SK-N-SH (cell line): ENCODE data around the gene OCIAD1. TPM values are rescaled to one million over a fixed set of nuclear protein-coding genes. Genes with fewer than 3 reads are reported as not detected.

ENCODE experiments used
- CTCF ChIA-PET: fragments of 300-600, 350-600 bp; formaldehyde crosslinking; extraction: SDS; loops from one replicate; lab custom pipeline; 2021; lab: Yijun Ruan, JAX
- POLR2A ChIA-PET: fragments of 350-600 bp; sonication (Branson Sonifier 250); formaldehyde crosslinking; extraction: SDS; loops from one replicate; lab custom pipeline; 2020; ENCODE audit warnings: antibody characterized with exemption, inconsistent platforms; lab: Yijun Ruan, JAX
- DNase-seq: peaks from one replicate; pipeline ENCODE4 v3.0.0; 2012
- H2AFZ ChIP-seq: fragments of 200-600 bp; sonication (generic); 2 replicates; pipeline ENCODE4 v1.8.1; 2016; ENCODE audit warnings: antibody characterized with exemption, mild to moderate bottlenecking, low read depth
- H3F3A ChIP-seq: fragments of 200-600 bp; sonication (generic); replicated peaks from 2 replicates; pipeline ENCODE3; 2016; ENCODE audit warnings: antibody characterized with exemption, mild to moderate bottlenecking; ENCODE audit not compliant: insufficient read depth
- H3K27ac ChIP-seq, 2 experiments: fragments of 200-500 bp in 1 of 2; fragments of 200-600 bp in 1 of 2; sonication (Bioruptor generic) in 1 of 2; sonication (generic), shearing (Covaris generic) in 1 of 2; 2 replicates each; pipeline versions ENCODE4 v1.5.1 to v1.6.1; 2014 to 2016; ENCODE audit warnings: low read depth in 2 of 2, inconsistent platforms in 1 of 2, low read length in 1 of 2, mild to moderate bottlenecking in 1 of 2, mixed read lengths in 1 of 2
- H3K27me3 ChIP-seq: fragments of 200-600 bp; sonication (generic), shearing (Covaris generic); 2 replicates; pipeline ENCODE4 v1.6.1; 2016; ENCODE audit warnings: mixed run types; ENCODE audit not compliant: insufficient read depth
- H3K36me3 ChIP-seq, 2 experiments: fragments of 200-500 bp in 1 of 2; fragments of 200-600 bp in 1 of 2; sonication (Bioruptor generic) in 1 of 2; sonication (generic) in 1 of 2; replicated peaks in 1 of 2; 2 replicates each; pipeline versions ENCODE3 to v1.5.1; 2014 to 2016; ENCODE audit warnings: low read length in 1 of 2, mild to moderate bottlenecking in 1 of 2; ENCODE audit not compliant: insufficient read depth in 2 of 2, control insufficient read depth in 1 of 2
- H3K4me1 ChIP-seq, 2 experiments: fragments of 200-500 bp in 1 of 2; fragments of 200-600 bp in 1 of 2; sonication (Bioruptor generic) in 1 of 2; sonication (generic), shearing (Covaris generic) in 1 of 2; 2 replicates each; pipeline versions ENCODE4 v1.5.1 to v1.6.1; 2014 to 2016; ENCODE audit warnings: low read depth in 1 of 2, low read length in 1 of 2, mixed run types in 1 of 2; ENCODE audit not compliant: insufficient read depth in 2 of 2, control insufficient read depth in 1 of 2
- H3K4me2 ChIP-seq: fragments of 200-600 bp; sonication (generic), shearing (Covaris generic); 2 replicates; pipeline ENCODE4 v1.6.1; 2017; ENCODE audit warnings: mixed run types
- H3K4me3 ChIP-seq, 2 experiments: fragments of 200-500 bp in 1 of 2; fragments of 200-600 bp in 1 of 2; sonication (Bioruptor generic) in 1 of 2; sonication (generic), shearing (Covaris generic) in 1 of 2; 2 replicates each; pipeline versions ENCODE4 v1.5.1 to v1.8.1; 2014 to 2016; ENCODE audit warnings: low read depth in 2 of 2, inconsistent platforms in 1 of 2, low read length in 1 of 2, mild to moderate bottlenecking in 1 of 2, mixed read lengths in 1 of 2, moderate library complexity in 1 of 2
- H3K79me2 ChIP-seq: fragments of 200-600 bp; sonication (generic); 2 replicates; pipeline ENCODE4 v1.8.1; 2017; ENCODE audit warnings: mild to moderate bottlenecking; ENCODE audit not compliant: insufficient read depth
- H3K9ac ChIP-seq: fragments of 200-600 bp; sonication (generic); 2 replicates; pipeline ENCODE4 v1.6.1; 2017; ENCODE audit warnings: mixed run types
- H3K9me2 ChIP-seq: fragments of 200-600 bp; sonication (generic); 2 replicates; pipeline ENCODE4 v1.6.1; 2017; ENCODE audit warnings: mixed run types
- H3K9me3 ChIP-seq: fragments of 200-600 bp; sonication (generic); 2 replicates; pipeline ENCODE4 v1.6.1; 2017; ENCODE audit warnings: mixed run types, mild to moderate bottlenecking, moderate library complexity
- H4K20me1 ChIP-seq: fragments of 200-600 bp; sonication (generic); 2 replicates; pipeline ENCODE4 v1.6.1; 2017; ENCODE audit warnings: mild to moderate bottlenecking, mixed run types; ENCODE audit not compliant: insufficient read depth
- CTCF ChIP-seq: fragments of 200-600 bp; sonication (generic); IDR thresholded peaks from 2 replicates; pipeline ENCODE4 v1.6.1; 2017; ENCODE audit warnings: antibody characterized with exemption, mild to moderate bottlenecking, moderate library complexity
- FOSL2 ChIP-seq: IDR thresholded peaks from 2 replicates; pipeline ENCODE4 v1.4.0; 2012; ENCODE audit warnings: low read depth, mild to moderate bottlenecking, moderate library complexity, borderline replicate concordance
- GABPA ChIP-seq: IDR thresholded peaks from 2 replicates; pipeline ENCODE4 v1.4.0; 2012; ENCODE audit warnings: low read depth, mild to moderate bottlenecking
- MEF2A ChIP-seq: IDR thresholded peaks from 2 replicates; pipeline ENCODE4 v1.4.0; 2012; ENCODE audit warnings: low read depth, borderline replicate concordance
- NRF1 ChIP-seq: IDR thresholded peaks from 2 replicates; pipeline ENCODE4 v1.6.1; 2012; ENCODE audit warnings: low read depth, mild to moderate bottlenecking, low read length
- REST ChIP-seq: IDR thresholded peaks from 2 replicates; pipeline ENCODE4 v1.6.1; 2012; ENCODE audit warnings: mild to moderate bottlenecking, low read depth, low read length, moderate library complexity
- SIN3A ChIP-seq: IDR thresholded peaks from 2 replicates; pipeline ENCODE4 v1.6.1; 2012; ENCODE audit warnings: low read depth, mild to moderate bottlenecking, low read length, moderate library complexity, borderline replicate concordance
- SMC3 ChIP-seq: IDR thresholded peaks from 2 replicates; pipeline ENCODE4 v1.6.1; 2012; ENCODE audit warnings: low read depth, low read length, improper control_type of control experiment
- TCF12 ChIP-seq: IDR thresholded peaks from 2 replicates; pipeline ENCODE4 v1.4.0; 2012
- USF2 ChIP-seq: fragments of 150-350 bp; IDR thresholded peaks from 2 replicates; pipeline ENCODE4 v1.6.1; 2017; ENCODE audit warnings: antibody characterized with exemption, low read length, low read depth, borderline replicate concordance
- ZBTB33 ChIP-seq: IDR thresholded peaks from 2 replicates; pipeline ENCODE4 v1.4.0; 2012; ENCODE audit warnings: low read depth, borderline replicate concordance
- WGBS: methylation state at CpG from one replicate; pipeline ENCODE4 v1.1.6; 2017; ENCODE audit warnings: low lambda C conversion rate; 5-methylcytosine and 5-hydroxymethylcytosine counted together
- polyA plus RNA-seq, 3 experiments: library from polyadenylated mRNA; depleted of rRNA; stranded (reverse); fragments of >200 nt; gene quantifications; 2 replicates each; pipeline ENCODE4 v1.2.3, GENCODE V29; 2012

OCIAD1 gene
- polyA plus RNA-seq, 1 of the 3 experiments (the other 2 are of a cell fraction), result 113 TPM

- Histone ChIP-seq H2AFZ (no peak overlapping the region), H3K36me3 (no peaks in the 10 kb centered on the region), H3F3A (peaks cover 4% of the 10 kb centered on the region), H3K9ac (no peak overlapping the region), H3K27ac (no peak overlapping the region), H3K4me2 (no peak overlapping the region), H3K27me3 (no peaks in the 10 kb centered on the region), H3K4me1 (peaks cover 0 to 4% of the 10 kb centered on the region in 2 experiments; a peak in 1 of 4 replicates), H3K9me3 (no peaks in the 10 kb centered on the region), H3K79me2 (no peaks in the 10 kb centered on the region)
- POLR2A ChIA-PET, result no interaction called here
- DNase-seq, result no peak
- 90% methylated on average over 8 of the region's 8 CpGs for WGBS
- TF ChIP-seq FOSL2 (no peak), TCF12 (no peak), NRF1 (no peak), SIN3A (no peak), GABPA (no peak), MEF2A (no peak), ZBTB33 (no peak), REST (no peak), USF2 (no peak), CTCF (no peak), SMC3 (no peak)
- TF ChIP-seq, all 33 proteins: peak for 0
- Histone ChIP-seq H3K9me2 (no peaks in the 10 kb centered on the region), H3K4me3 (no peak overlapping the region), H4K20me1 (no peaks in the 10 kb centered on the region)
- CTCF ChIA-PET, result no interaction called here
These were observed 26.1 kb upstream of the OCIAD1 start for GRCh38 chr4:48804584-48805301.
